ENCODE measurements around the gene MCM7.
"Not testable (repeated sequence)": the region's sequence is repeated elsewhere in the genome, so short reads cannot be mapped to it uniquely, and the experiment has no call there.

Gene MCM7

DNA sequence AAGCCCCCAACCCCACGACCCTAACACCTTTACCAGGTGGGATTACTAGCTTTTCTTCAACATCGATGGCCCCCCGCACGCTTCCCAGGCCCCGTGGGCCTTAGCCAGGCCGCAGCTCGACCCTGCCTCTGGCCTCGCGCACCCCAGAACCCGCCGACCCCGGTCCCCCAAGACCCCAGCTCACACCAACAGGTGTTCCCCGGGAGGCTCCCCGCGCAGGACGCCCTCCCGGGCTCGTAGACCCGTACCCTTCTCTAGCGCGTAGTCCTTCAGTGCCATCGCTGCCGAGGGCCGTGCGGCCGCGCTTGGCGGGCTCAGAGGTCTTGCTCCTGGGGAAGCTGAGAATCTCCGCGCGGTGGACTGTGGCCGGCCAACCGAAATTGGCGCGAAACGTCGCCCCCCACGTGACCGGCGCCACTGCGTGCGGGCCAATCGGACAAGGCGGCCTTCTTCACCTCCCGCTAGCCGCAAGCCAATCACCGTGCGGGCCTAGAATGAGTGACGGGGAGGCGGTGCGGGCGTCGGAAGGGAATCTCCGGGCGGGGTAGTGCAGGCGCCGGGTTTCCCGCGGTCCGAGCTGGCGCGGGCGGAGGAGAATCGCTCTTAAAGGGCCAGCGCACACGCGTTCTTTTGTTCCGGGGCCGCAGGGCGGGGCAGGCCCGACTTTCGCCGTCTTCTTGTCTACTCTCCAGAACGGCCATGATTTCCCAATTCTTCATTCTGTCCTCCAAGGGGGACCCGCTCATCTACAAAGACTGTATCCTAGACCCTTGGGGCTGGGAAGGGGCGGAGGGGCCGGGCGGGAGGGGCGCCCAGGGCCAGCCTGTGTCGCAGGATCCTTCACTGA, at the start of gene MCM7, which contains the start of gene AP4M1:
MCM7 (minus strand) TSS at position 382 of the 847 bp plus-strand sequence; CDS start at position 279, 103 bp downstream.
AP4M1 (plus strand) TSS at position 628 of the 847 bp plus-strand sequence; CDS start at position 700, 72 bp downstream.
- DNase-seq (ENCODE audit: low read depth in 3 of 3): peak; percentile 95 to 99 (median 95)

DNA sequence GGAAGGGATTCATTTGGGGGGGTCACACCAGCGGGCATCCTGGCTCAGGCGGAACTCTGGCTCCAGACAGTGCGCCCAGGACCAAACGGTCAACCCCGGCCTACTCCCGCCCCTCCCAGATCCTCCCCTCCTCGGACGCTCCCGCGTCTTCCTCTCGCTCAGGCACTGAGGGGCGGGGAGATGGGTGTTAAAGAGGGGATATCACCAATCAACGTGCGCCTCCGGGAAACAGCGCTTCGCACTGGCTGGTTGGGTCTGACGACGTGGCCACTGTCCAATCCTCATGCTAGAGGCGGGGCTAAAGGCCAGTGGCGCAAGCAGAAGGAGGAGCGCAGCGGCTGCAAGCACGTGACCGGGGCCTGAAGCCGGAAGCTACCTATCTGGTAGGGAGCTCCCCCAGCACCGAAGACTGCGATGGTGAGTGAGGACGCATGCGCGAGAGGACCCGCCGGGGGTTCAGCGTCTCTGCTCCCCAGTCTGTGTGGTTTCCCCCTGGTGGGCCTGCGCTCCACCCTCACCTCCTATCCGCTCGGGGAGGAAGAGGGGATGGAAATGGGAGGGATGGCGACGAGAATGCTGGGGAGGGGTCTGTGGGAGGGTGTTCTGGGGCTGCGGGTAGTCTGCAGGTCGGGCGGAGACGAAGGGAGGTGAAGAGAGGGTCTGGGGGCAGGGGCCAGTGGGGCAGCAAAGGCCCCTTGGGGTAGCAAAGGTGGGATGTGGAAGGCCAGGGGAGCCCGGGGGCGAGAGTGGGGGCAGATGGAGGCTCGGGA, 47.5 kb upstream of the MCM7 start, which contains the start of gene LAMTOR4:
LAMTOR4 (plus strand) TSS at position 360 of the 770 bp plus-strand sequence; CDS start at position 415, 55 bp downstream.
- peak; percentile 92 to 98 (median 97) for DNase-seq (ENCODE audit: low read depth in 3 of 3)

DNA sequence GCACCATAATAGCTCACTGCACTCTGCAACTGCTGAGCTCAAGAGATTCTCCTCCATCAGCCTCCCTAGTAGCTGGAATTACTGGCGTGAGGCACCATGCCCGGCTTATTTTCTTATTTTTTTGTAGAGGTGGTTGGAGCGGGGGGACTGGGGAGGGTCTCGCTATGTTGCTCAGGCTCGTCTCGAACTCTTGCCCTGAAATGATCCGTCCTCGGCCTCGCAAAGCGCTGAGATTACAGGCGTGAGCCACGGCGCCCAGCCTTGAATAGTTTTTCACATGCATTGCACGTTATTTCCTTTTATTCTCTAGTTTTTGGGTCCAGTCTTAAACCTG, 47.0 kb upstream of the MCM7 start:
- no peak for DNase-seq (ENCODE audit: low read depth in 3 of 3)

DNA sequence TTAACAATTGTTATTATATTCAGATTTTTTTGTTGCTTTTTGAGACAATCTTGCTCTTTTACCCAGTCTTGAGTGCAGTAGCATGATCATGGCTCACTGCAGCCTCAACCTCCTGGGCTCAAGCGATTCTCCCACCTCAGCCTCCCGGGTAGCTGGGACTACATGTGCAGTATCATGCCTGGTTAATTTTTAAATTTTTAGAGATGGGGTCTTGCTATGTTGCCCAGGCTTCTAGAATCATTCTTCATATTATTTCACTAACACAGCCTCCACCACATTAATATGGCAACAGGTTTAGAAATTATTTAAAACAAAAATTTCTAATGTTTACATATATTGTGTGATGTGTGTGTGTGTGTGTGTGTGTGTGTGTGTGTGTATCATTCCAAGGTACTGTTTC, 46.1 kb upstream of the MCM7 start:
- DNase-seq (ENCODE audit: low read depth in 3 of 3): no peak

DNA sequence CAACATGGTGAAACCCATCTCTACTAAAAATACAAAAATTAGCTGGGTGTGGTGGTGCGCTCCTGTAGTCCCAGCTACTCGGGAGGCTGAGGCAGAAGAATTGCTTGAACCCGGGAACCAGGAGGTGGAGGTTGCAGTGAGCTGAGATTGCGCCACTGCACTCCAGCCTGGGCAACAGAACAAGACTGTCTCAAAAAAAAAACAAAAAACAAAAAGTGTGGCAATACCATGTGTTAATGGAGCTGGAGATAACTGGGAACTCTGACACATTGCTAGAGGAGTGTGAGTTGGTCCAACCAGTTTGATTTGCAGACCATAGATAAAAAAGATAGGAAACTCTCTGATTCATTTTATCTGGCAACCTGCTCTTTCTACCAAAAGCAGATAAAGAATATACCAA, 45.2 kb upstream of the MCM7 start:
- DNase-seq (ENCODE audit: low read depth in 3 of 3): not testable (repeated sequence)

DNA sequence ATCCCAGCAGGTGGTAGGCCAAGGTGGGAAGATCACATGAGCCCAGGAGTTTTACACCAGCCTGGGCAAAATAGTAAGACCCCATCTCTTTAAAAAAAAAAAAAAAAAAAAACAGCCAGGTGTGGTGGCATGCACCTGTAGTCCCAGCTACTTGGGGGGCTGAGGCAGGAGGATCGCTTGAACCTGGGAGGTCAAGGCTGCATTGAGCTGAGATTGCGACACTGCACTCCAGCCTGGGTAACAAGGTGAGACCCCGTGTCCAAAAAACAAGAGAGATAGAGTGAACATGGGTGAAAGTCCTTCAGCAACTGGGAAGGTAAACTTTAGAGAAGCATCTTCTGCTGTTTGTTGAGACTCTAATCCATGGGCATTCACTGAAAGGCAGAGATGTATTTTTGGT, 41.3 kb upstream of the MCM7 start:
- DNase-seq (ENCODE audit: low read depth in 3 of 3): no peak

DNA sequence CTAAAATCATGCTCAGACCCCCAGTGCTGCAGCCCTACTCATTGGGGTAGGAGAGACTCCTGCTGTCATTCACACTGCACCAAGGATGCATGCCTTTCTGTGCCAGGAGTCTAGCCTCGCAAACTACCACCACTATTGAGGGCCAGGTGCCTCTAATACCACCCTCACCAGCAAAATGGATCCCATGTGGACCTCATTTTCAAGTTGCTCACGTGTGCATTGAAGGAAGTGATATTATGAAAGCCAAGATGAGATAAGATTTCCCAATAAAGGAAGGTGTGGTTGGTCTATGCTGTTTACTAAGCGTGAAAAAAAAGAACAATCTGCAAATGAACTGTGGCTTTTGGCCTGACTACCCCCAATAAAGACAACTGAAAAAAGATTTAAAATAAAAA, 40.4 kb upstream of the MCM7 start:
- DNase-seq (ENCODE audit: low read depth in 3 of 3): no peak

DNA sequence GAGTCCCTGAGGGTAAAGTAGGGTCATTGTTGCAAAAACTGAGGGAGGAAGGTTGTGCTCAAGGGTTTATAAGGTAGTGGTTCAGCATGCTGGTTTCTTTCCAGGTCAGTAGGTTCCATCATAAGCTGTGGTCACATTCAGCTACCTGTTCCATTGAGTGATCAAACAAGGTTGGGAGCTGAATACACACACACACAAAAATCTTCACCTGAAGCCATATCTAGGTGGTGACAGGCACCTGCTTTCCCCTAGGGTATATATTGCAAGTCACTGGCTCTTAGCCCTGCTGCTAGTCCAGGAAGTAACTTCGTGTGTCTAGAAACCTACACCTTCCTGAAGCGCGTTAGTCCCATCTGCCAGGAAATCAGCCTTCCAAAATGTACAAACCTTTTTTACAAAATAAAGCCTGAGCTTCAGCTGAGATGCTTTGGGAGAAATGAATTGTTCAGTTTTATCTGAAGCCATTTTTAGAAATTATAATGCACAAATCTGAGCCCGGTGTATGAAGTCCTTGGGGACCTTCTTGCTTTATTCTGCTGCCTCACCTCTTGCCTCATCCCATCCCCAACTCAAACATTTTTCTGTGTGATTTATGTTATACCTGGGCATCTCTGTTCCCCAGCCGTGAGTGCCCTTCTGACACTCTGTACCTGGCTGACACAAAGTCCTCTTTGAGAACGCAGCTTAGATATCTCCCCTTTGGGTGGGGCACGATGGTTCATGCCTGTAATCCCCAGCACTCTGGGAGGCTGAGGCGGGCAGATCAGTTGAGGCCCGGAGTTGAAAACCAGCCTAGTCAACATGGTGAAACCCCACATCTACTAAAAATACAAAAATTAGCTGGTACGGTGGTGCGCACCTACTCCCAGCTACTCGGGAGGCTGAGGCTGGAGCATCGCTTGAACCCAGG, 36.9 kb upstream of the MCM7 start:
- DNase-seq (ENCODE audit: low read depth in 3 of 3): no peak

DNA sequence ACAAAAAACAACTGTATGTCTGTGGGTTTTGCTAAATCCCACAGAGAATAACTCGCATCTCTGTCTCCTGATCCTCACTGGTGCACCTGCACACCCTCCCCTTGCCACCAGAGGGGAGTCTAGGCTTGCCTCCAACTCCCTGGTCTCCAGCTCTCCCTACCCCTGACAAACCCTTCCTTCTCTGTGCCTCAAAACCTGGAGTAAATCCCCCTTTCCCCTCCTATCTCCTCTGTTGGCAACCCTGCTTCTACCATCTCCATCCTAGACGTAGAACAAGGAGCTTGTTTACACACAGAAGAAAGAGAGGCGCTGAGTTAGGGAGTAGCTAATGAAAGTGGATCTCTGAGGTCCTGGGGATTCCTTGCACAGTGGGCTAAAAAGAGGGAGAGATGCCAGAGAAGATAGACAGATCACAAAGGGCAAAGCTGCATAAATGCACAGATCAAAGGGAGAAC, 31.5 kb upstream of the MCM7 start:
- peak in 2 of 3 experiments; percentile 52 to 62 for DNase-seq (ENCODE audit: low read depth in 3 of 3)

DNA sequence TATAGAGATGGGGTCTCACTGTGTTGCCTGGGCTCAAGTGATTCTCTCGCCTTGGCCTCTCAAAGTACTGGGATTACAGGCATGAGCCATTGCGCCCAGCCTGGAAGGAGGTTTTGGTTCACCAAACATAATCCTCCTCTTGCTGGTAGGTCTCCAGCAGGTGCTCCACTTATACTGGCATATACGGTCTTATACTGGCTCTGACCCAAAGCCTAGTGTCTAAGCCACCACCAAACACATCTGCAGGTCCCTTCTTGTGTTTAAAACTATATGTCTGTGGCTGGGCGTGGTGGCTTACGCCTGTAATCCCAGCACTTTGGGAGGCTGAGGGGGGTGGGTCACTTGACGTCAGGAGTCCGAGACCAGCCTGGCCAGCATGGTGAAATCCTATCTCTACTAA, 30.9 kb upstream of the MCM7 start:
- DNase-seq (ENCODE audit: low read depth in 3 of 3): no peak

DNA sequence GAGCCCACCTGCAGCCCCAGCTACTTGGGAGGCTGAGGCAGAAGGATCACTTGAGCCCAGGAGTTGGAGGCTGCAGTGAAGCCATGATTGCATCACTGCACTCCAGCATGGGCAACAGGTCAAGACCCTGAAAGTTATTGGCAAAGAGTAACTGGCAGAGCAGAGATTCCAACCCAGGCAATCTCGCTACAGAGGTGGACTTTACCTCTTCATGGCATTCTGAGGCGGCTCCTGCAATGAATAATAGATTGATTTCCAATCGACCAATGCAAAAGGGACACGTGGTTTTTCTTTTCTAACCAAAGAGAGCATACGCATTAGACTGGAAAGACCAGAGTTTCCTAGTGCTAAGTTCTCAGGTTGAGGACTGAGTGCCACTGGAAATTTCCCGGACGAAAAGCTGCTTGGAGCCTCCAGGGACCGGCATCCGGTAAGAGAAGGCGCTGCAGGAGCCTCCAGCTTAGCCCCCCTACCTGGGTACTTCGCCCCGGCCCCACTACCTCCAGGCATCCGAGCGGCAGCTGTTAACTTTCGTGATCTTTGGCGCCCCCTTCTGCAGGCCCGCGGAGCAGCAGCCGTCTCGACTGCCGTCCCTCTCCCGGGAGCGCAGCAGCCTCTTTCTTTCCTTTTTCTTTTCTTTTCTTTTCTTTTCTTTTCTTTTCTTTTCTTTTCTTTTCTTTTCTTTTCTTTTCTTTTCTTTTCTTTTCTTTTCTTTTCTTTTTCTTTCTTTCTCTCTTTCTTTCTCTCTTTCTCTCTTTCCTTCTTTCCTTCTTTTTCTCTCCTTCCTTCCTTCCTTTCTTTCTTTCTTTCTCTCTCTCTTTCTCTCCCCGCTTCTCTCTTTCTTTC, 29.6 kb upstream of the MCM7 start:
- peak; percentile 64 to 81 (median 73) for DNase-seq (ENCODE audit: low read depth in 3 of 3)

DNA sequence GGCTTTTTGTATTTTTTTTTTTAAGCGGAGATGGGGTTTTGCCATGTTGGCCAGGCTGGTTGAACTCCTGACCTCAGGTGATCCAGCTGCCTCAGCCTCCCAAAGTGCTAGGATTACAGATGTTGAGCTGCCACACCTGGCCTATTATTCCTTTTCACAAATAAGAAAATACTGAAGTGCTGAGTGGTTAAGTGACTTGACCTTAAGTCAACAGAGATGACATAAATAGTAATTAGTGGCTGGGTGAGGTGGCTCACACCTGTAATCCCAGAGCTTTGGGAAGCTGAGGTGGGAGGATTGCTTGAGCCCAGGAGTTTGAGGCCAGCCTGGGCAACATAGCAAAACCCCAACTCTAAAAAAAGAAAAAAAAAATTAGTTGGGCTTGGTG, 29.0 kb upstream of the MCM7 start:
- DNase-seq (ENCODE audit: low read depth in 3 of 3): not testable (repeated sequence)

DNA sequence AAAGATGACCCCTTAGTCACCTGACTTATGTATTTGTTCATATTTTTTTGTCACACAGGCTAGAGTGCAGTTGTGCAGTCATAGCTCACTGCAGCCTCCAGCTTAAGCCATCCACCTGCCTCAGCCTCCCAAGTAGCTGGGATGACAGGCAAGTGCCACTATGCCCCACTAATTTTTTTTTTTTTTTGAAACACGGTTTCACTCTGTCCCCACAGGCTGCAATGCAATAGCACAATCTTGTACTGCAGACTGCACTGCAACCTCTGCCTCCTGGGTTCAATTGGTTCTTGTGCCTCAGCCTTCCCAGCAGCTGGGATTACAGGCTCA, 27.4 kb upstream of the MCM7 start:
- DNase-seq (ENCODE audit: low read depth in 3 of 3): no peak

DNA sequence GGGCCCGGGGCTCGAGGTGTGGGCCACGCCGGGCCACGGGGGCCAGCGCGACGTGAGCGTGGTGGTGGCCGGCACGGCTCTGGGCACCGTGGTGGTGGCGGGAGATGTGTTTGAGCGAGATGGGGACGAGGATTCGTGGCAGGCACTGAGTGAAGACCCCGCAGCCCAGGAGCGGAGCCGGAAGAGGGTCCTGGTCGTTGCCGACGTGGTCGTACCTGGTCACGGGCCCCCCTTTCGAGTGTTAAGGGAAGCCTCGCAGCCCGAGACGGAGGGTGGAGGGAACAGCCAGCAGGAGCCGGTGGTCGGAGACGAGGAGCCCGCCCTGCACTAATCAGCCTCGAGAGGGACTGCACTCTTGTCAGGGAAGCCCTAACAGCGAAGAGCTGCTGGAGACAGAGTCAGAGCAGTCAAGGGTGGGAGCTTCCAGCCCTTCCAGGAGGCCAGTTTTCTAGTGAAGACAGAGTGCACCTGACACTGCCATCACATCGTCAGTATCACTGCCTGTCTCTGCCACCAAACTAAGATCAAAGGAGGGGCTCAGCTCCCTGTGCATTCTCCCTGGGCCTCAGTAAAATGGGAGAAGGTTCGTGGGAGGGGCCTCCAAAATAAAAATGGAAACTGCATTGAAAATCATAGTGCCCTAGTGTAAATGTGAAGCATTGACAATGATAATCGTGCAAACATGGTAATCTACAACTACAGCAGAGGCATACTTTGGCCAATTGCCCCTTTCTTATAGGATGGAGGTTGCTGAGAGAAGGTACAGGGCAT, 26.9 kb upstream of the MCM7 start:
- DNase-seq (ENCODE audit: low read depth in 3 of 3): no peak

DNA sequence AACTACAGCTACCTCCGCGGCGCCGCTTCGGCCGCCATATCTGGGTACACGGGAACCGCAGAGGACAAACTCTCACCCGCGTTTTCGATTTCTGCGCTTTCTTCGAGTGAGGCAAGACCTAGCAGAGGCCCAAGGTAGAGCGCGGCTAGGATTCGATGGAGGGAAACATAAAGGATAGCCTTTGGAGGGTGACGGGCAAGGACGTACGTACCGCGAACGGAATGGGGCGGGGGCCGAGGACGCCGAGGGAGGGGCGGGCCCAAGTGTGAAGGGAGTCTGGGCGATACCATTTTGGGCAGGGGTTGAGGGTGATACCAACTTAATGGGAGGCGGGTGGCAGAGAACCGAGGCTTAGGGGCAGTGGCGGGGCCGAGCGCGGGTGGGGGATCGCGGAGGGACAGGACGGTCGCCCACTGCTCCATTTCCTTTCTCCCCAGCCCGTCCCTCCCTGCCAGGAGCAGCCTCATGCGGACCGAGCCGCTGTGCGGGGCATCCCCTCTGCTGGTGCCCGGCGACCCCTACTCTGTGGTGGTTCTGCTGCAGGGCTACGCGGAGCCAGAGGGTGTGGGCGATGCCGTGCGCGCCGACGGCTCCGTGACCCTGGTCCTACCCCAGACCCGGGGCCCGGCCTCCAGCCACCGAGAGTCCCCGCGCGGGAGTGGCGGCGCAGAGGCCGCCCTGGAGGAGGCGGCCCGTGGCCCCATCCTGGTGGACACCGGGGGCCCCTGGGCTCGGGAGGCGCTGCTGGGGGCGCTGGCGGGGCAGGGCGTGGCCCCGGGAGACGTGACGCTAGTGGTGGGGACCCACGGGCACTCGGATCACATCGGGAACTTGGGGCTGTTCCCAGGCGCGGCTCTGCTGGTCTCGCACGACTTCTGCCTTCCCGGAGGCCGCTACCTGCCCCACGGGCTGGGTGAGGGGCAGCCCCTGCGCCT, 26.0 kb upstream of the MCM7 start, which contains the start of gene MBLAC1:
MBLAC1 (plus strand) TSS at position 37 of the 935 bp plus-strand sequence; CDS start at position 466, 429 bp downstream.
- DNase-seq (ENCODE audit: low read depth in 3 of 3): peak; percentile 84 to 90 (median 85)

DNA sequence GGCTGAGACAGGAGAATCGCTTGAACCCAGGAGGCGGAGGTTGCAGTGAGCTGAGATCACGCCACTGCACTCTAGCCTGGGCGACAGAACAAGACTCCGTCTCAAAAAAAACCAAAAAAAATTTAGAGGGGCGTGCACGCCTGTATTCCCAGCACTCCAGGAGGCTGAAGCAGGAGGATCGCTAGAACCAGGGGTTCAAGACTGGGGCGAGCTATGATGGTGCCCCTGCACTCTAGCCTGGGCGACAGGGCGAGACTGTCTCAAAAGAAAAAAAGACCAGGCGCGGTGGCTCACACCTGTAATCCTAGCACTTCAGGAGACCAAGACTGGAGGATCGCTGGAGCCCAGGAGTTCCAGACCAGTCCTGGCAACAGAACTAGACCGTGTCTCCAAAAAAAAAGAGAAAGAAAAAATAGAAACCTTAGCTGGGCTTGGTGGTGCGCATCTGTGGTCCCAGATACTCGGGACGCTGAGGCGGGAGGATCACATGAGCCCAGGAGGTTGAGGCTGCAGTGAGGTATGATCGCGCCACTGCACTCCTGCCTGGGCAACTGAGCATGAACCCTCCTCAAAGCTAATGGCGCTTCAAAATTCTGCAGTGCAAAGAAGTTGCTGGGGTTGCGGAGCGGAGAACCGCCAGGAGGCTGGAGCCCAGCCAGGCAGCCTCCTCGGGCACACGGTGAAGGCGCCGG, 25.2 kb upstream of the MCM7 start:
- DNase-seq (ENCODE audit: low read depth in 3 of 3): no peak

DNA sequence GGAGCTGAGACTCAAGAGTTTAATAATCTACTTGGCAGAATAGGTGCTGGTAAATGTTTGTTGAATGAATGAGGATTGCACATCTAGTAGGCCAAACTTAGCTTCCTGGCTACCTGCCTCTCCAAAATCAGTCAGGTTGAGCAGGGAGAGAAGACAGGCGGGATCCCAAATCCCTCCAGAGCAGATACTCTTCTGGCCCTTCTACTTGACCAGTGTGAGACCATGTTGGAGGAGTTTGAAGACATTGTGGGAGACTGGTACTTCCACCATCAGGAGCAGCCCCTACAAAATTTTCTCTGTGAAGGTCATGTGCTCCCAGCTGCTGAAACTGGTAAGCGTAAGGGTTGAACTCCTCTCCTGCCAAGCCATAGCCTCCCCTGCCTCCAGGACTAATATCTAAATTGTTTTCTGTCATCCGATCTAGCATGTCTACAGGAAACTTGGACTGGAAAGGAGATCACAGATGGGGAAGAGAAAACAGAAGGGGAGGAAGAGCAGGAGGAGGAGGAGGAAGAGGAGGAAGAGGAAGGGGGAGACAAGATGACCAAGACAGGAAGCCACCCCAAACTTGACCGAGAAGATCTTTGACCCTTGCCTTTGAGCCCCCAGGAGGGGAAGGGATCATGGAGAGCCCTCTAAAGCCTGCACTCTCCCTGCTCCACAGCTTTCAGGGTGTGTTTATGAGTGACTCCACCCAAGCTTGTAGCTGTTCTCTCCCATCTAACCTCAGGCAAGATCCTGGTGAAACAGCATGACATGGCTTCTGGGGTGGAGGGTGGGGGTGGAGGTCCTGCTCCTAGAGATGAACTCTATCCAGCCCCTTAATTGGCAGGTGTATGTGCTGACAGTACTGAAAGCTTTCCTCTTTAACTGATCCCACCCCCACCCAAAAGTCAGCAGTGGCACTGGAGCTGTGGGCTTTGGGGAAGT, 23.4 kb upstream of the MCM7 start:
- no peak for DNase-seq (ENCODE audit: low read depth in 3 of 3)
